ENCODE results near the gene EPHB6.

DNA sequence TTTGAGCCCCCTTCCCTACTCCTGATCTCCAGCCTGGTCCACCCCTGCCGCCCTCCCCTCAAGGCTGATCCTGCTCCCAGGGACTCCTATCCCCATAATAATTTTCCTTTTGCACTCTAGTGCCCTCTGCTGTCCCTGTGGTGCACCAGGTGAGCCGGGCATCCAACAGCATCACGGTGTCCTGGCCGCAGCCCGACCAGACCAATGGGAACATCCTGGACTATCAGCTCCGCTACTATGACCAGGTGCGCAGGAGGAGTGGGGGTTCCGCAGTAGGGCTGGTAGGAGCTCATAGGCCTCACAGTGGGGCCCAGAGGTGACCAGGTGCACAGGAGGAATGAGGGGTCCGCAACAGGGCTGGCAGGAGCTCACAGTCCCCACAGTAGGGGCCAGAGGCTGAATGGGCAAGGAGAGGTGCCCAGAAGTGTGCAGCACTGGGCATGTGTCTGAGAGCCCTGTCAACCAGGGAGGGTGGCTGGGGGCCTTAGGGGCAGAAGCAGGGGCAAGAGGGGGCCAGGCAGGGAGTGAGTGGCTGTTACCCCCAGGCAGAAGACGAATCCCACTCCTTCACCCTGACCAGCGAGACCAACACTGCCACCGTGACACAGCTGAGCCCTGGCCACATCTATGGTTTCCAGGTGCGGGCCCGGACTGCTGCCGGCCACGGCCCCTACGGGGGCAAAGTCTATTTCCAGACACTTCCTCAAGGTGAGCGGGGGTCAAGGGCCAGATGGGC lies 11.7 kb downstream of the EPHB6 start:
- TF ChIP-seq POLR2A (IDR thresholded peaks at IDR 0.05; ENCODE audit: low read depth, low read length) (no peak), POLR2AphosphoS5 (IDR thresholded peaks at IDR 0.05; ENCODE audit: low read depth, low read length) (no peak), TAF1 (IDR thresholded peaks at IDR 0.05; ENCODE audit: low read depth, low read length) (no peak), PAX5 (IDR thresholded peaks at IDR 0.05; ENCODE audit: insufficient read depth, low read length, severe bottlenecking) (no peak), SPI1 (IDR thresholded peaks at IDR 0.05; ENCODE audit: low read depth, low read length) (no peak), POU2F2 (IDR thresholded peaks at IDR 0.05; ENCODE audit: low read depth, low read length) (no peak)

Measured in GM12891 (cell line).